Adipocyte (in vitro differentiated cells): Measurements from ENCODE around the gene DYNLT2B.

Source experiments
- DNase-seq: peaks from one replicate; pipeline ENCODE4 v3.0.0-alpha.2; 2015; ENCODE audit warnings: low read depth
- H3K27me3 ChIP-seq: replicated peaks from 2 replicates; pipeline ENCODE4 v1.7.0; 2013; ENCODE audit warnings: mild to moderate bottlenecking, low read length, moderate library complexity; ENCODE audit not compliant: control insufficient read depth, insufficient read depth
- H3K36me3 ChIP-seq: 2 replicates; pipeline ENCODE4 v1.7.0; 2013; ENCODE audit warnings: low read length, mild to moderate bottlenecking, moderate library complexity; ENCODE audit not compliant: control insufficient read depth, insufficient read depth, severe bottlenecking
- H3K4me1 ChIP-seq: 2 replicates; pipeline ENCODE4 v1.7.0; 2013; ENCODE audit warnings: mild to moderate bottlenecking, low read length, moderate library complexity; ENCODE audit not compliant: control insufficient read depth, insufficient read depth
- H3K4me3 ChIP-seq: 2 replicates; pipeline ENCODE4 v1.7.0; 2013; ENCODE audit warnings: mild to moderate bottlenecking, low read length, moderate library complexity
- H3K9ac ChIP-seq: 2 replicates; pipeline ENCODE4 v1.7.0; 2013; ENCODE audit warnings: mild to moderate bottlenecking, low read length, moderate library complexity
- H3K9me3 ChIP-seq: 2 replicates; pipeline ENCODE4 v1.7.0; 2013; ENCODE audit warnings: mild to moderate bottlenecking, low read length, moderate library complexity; ENCODE audit not compliant: control insufficient read depth

The DYNLT2B gene

DNA sequence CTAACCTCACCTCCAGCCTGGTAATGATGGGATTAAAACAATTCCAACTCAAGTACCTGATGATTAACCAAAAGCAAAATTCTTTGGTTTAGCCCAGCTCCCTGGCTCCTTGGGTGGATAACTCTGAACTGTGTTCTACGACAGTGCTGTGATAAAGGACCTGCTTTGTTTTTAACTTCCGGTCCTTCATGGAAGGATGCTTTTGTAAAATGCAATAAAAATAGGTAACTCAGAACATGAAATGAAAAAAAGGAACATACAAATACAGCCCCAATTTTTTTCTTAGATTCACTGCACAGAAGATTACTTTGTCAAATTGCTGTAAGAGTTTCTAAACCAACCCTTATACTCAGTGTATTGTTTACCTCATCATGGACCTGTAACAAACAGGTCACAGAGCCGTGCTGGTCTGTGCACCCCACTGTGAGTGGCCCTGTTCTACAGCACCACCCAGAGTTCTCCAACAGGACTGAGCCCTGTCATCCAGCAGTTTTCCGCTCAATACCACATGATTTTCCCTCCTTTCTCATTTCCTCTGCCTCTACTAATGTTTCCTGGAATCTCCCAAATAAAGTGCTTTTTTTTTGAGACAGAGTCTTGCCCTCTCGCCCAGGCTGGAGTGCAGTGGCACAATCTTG is 25.6 kb downstream of the DYNLT2B start:
- Histone ChIP-seq H3K27me3 (no peaks in the 10 kb centered on the region), H3K36me3 (no peaks in the 10 kb centered on the region), H3K4me1 (no peaks in the 10 kb centered on the region), H3K9ac (no peak overlapping the region), H3K4me3 (no peak overlapping the region), H3K9me3 (no peaks in the 10 kb centered on the region)
- DNase-seq: no peak

DNA sequence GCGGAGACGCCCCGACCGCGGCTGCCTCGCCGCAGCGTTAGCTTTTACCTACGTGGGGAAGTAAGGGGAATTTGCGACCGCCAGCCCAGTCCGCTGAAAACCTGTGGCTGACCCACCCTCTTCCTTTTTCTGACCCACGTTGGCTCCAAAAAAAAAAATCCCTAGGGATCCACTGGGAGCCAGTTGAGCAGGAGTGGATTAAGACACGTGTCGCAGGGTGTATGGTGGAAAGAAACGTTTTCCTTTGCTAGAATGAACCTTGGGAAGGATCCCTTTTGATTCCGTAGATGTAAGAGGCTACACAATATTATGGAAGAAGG is 29.9 kb downstream of the DYNLT2B start:
- Histone ChIP-seq H3K4me1 (peaks cover 29% of the 10 kb centered on the region), H3K27me3 (no peaks in the 10 kb centered on the region), H3K9ac (peak overlapping the region; percentile 96), H3K4me3 (peak overlapping the region; percentile 95), H3K9me3 (no peaks in the 10 kb centered on the region), H3K36me3 (no peaks in the 10 kb centered on the region)
- no peak for DNase-seq

- Histone ChIP-seq H3K9ac (peak within 1 kb of the TSS; percentile 96), H3K27me3 (no peaks in the 10 kb centered on the region), H3K36me3 (no peaks in the 10 kb centered on the region), H3K4me3 (peak within 1 kb of the TSS; percentile 95), H3K4me1 (peaks cover 34% of the 10 kb centered on the region), H3K9me3 (no peaks in the 10 kb centered on the region)
- DNase-seq: peak; percentile 97
Observed at GRCh38 chr3:196287440-196288140, 30.4 kb downstream of the DYNLT2B start, which contains the start of gene PCYT1A. TSS of gene PCYT1A (minus strand) at chr3:196287726. CDS start at chr3:196270531, 17,195 bp downstream.

DNA sequence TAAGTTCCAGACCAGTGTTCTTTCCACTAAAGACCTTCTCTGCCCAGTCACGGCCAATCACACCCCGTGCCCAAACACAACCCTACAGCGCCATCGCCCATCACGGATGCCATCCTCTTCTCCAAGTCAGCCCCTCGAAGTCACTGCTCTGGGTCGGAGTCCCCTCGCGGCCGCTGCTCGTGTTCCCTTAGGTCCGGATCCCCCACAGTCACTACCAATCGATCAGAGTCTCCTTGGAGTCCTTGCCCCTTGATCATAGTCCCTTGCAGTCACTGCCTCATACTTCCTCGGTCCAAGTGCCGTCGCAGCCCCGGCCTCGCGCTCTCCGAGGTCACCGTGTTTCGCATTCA is 31.0 kb downstream of the DYNLT2B start:
- Histone ChIP-seq H3K9me3 (no peaks in the 10 kb centered on the region), H3K4me1 (peaks cover 39% of the 10 kb centered on the region), H3K4me3 (peak overlapping the region; percentile 95), H3K27me3 (no peaks in the 10 kb centered on the region), H3K9ac (peak overlapping the region; percentile 96), H3K36me3 (no peaks in the 10 kb centered on the region)
- DNase-seq: peak; percentile 58

DNA sequence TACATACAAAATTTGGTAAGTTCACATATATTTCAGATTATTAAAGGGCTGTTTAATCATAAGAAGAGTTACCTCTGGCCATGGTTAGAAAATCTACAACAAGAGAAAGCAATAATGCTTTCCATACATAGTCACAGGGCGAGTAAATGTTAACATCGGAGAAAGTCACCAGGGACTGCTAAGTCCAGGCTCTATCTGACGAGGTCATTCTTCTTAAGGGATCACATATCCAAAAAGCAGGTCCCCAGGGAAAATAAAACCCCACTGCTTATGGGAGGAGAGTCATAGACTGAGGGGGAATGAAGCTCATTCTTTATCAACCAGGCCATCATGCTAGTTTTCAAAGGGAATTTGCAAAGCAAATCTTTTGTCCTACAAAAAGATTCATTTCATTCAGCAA is 33.6 kb downstream of the DYNLT2B start:
- Histone ChIP-seq H3K4me3 (peak overlapping the region; percentile 60), H3K4me1 (peaks cover 58% of the 10 kb centered on the region), H3K36me3 (no peaks in the 10 kb centered on the region), H3K9ac (no peak overlapping the region), H3K9me3 (no peaks in the 10 kb centered on the region), H3K27me3 (no peaks in the 10 kb centered on the region)
- peak; percentile 40 for DNase-seq

DNA sequence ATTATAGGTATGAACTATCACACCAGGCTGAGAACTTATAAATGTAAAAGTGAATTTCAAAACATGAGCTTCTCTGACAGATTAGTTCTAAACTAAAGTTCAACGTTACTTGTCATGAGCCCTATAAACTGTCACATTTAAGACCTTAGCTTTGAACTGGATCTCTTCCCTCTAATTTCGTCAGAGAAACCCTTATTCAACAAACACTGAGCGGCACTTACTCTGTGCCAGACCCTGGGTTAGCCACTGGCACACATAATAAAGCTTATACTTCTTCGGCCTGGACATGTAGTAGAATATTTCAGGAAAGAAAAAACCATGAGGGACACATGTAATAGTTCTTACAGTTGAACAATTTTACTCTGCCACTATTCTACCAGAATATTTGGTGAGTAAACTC is 36.1 kb downstream of the DYNLT2B start:
- Histone ChIP-seq H3K9me3 (no peaks in the 10 kb centered on the region), H3K27me3 (no peaks in the 10 kb centered on the region), H3K4me1 (peaks cover 64% of the 10 kb centered on the region), H3K4me3 (no peak overlapping the region), H3K9ac (peak overlapping the region; percentile 31), H3K36me3 (no peaks in the 10 kb centered on the region)
- no peak for DNase-seq

DNA sequence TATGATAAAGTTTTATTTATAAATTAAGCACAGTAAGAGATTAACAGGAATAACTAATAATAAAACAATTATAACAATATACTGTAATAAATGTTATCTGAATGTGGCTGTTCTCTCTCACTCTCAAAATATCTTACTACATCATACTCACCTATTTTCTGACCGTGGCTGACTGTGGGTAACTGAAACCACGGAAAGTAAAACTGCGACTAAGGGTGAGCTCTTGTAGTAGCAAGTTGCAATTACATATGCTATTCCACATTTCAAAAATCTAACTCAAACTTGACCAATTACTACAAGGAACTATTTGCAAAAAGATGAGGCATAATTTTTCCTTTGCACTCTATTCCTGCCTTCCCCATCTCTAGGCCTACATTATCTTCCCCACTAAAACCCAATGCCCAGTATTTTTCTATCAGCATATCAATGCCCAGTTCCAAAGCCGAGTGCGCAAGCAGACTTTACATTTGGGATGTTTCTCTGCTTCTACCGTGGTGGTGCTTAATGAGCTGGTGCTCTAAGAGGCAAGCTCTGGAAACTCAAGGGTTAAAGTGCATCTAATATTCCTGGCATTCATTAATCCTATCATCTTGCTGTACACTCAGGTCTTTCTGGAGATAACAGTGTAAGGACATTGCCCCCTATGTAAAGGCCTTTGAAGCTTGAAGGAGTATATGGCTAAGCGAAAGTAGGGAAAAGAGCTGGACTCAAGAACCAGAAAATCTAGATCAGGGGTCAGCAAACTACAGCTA is 37.2 kb downstream of the DYNLT2B start:
- H3K36me3 ChIP-seq: no peaks in the 10 kb centered on the region
- H3K9ac ChIP-seq: no peak overlapping the region
- H3K27me3 ChIP-seq: no peaks in the 10 kb centered on the region
- H3K4me1 ChIP-seq: peaks cover 61% of the 10 kb centered on the region
- no peaks in the 10 kb centered on the region for H3K9me3 ChIP-seq
- DNase-seq: no peak
- H3K4me3 ChIP-seq: peak overlapping the region; percentile 0

DNA sequence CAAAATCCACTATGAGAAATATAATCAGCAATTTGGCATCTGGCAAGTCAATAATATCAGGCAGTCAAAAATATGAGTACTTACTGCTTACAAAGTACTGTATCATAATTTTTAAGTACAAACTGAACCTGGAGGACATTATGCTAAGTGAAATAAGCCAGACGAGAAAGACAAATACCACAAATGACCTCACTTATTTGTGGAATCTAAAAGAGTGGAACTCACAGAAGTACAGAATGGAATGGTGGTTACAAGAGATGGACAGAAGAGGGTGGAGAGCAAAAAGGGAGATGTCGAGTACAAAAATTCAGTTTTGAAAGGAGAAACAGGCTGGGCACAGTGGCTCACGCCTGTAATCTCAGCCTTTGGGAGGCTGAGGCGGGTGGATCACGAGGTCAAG is 42.9 kb downstream of the DYNLT2B start:
- Histone ChIP-seq H3K4me3 (no peak overlapping the region), H3K4me1 (peaks cover 19% of the 10 kb centered on the region), H3K27me3 (no peaks in the 10 kb centered on the region), H3K9ac (no peak overlapping the region), H3K9me3 (no peaks in the 10 kb centered on the region), H3K36me3 (peaks cover 14% of the 10 kb centered on the region)
- peak; percentile 13 for DNase-seq

GRCh38 chr3:196274585-196274984 is 43.5 kb downstream of the DYNLT2B start:
- Histone ChIP-seq H3K9ac (no peak overlapping the region), H3K4me1 (peaks cover 16% of the 10 kb centered on the region), H3K4me3 (no peak overlapping the region), H3K36me3 (peaks cover 17% of the 10 kb centered on the region), H3K9me3 (no peaks in the 10 kb centered on the region), H3K27me3 (no peaks in the 10 kb centered on the region)
- DNase-seq: no peak

- no peak for DNase-seq
- peaks cover 26% of the 10 kb centered on the region for H3K36me3 ChIP-seq
- no peaks in the 10 kb centered on the region for H3K27me3 ChIP-seq
- no peaks in the 10 kb centered on the region for H3K9me3 ChIP-seq
- no peak overlapping the region for H3K4me3 ChIP-seq
- no peak overlapping the region for H3K9ac ChIP-seq
- peaks cover 16% of the 10 kb centered on the region for H3K4me1 ChIP-seq
Observed at GRCh38 chr3:196273655-196274054, 44.4 kb downstream of the DYNLT2B start.

GRCh38 chr3:196272826-196273225 is 45.2 kb downstream of the DYNLT2B start:
- Histone ChIP-seq H3K36me3 (peaks cover 32% of the 10 kb centered on the region), H3K4me1 (peaks cover 21% of the 10 kb centered on the region), H3K4me3 (no peak overlapping the region), H3K9ac (no peak overlapping the region), H3K9me3 (no peaks in the 10 kb centered on the region), H3K27me3 (no peaks in the 10 kb centered on the region)
- no peak for DNase-seq
